Psoas muscle (tissue), 8 donors: ENCODE results near the gene AQP5. TPM values are rescaled to one million over a fixed set of nuclear protein-coding genes. Genes with fewer than 3 reads are reported as not detected.

Source experiments
- ATAC-seq, 4 donors: fragments of 200-7000 bp; cut with Tn5 transposase; one replicate each; pipeline ENCODE4 v1.9.1; 2020; ENCODE audit warnings: moderate library complexity in 3 of 4, mild to moderate bottlenecking in 2 of 4
- DNase-seq, 2 donors: peaks; one replicate each; pipeline ENCODE4 v3.0.0-alpha.2; 2020
- H3K27ac ChIP-seq: fragments of 200-600 bp; one replicate; pipeline ENCODE4 v1.8.0; 2022
- H3K27me3 ChIP-seq, 3 donors: fragments of 200-600 bp in 1 of 3; one replicate each; pipeline versions ENCODE4 v1.6.1 to v1.8.0; 2013 to 2022; ENCODE audit warnings: low read length in 2 of 3, mild to moderate bottlenecking in 2 of 3, moderate library complexity in 1 of 3; ENCODE audit not compliant: insufficient read depth in 3 of 3
- H3K36me3 ChIP-seq, 2 donors: fragments of 200-600 bp in 1 of 2; one replicate each; pipeline versions ENCODE4 v1.6.1 to v1.8.0; 2013 to 2022; ENCODE audit warnings: low read depth in 1 of 2, mild to moderate bottlenecking in 1 of 2, moderate library complexity in 1 of 2; ENCODE audit not compliant: insufficient read depth in 1 of 2
- H3K4me1 ChIP-seq: fragments of 200-600 bp; one replicate; pipeline ENCODE4 v1.8.0; 2022
- H3K4me3 ChIP-seq: fragments of 200-600 bp; one replicate; pipeline ENCODE4 v1.8.0; 2022; ENCODE audit warnings: mild to moderate bottlenecking
- H3K9me3 ChIP-seq: fragments of 200-600 bp; one replicate; pipeline ENCODE4 v1.8.0; 2022
- CTCF ChIP-seq: fragments of 200-600 bp; IDR thresholded peaks from one replicate; pipeline ENCODE4 v1.8.0; 2022; ENCODE audit warnings: antibody characterized with exemption
- WGBS, 3 donors: extraction: QIAGEN DNeasy Blood & Tissue Kit; methylation state at CpG; one replicate each; pipeline versions ENCODE4 v1.1.6 to v1.1.7; 2013; 5-methylcytosine and 5-hydroxymethylcytosine counted together
- intact Hi-C, 2 donors: fragments of 100-400 bp; cut with DNase I; formaldehyde crosslinking; loops; one replicate each; pipeline versions ENCODE4 v1.11.0 to v1.14.2; 2022
- polyA plus RNA-seq, 3 donors: library from polyadenylated mRNA; stranded (reverse); fragments of 200-250 nt; gene quantifications; one replicate each; pipeline ENCODE4 v1.2.3, GENCODE V29; 2013
- total RNA-seq, 4 donors: library from RNA; stranded (reverse); fragmentation: NEBNext Ultra II Directional in 2 of 4; extraction: Animal tissue kit (Norgen Biotek cat#: 25700) in 2 of 4; gene quantifications; one replicate each; pipeline versions ENCODE4 v1.2.1 to v1.2.4, GENCODE V29; 2021 to 2023
- donor health status: healthy with polysubstance abuse.
- donor health status: DM: no; HTN: no; CAD: no; lungs with moderate emphysema.
- donor health status: Bipolar disorder and iron deficiency.
- donor health status: healthy.
- donor health status: DM: yes; HTN: yes; CAD: no.
- donor health status: DM: no; HTN: no; CAD: no.
- donor health status: DM: no; HTN: no; CAD: no.
- donor health status: DM: yes; HTN: yes; CAD: no.

The AQP5 gene
- total and polyA plus RNA-seq, 7 donors, result 0.05 TPM; not detected in 6

GRCh38 chr12:49942512-49942893 lies 19.2 kb upstream of the AQP5 start:
- intact Hi-C loops, result no loop called here
- DNase-seq (no peak), ATAC-seq (no peak)
- Histone ChIP-seq H3K27me3 (no peaks in the 10 kb centered on the region), H3K27ac (no peak overlapping the region), H3K36me3 (no peaks in the 10 kb centered on the region), H3K4me3 (no peak overlapping the region), H3K9me3 (no peaks in the 10 kb centered on the region), H3K4me1 (no peaks in the 10 kb centered on the region)
- TF ChIP-seq CTCF, result no peak
- 93 to 95% (median 95%) methylated on average over 3 of the region's 3 CpGs for WGBS, 3 donors

GRCh38 chr12:49942921-49943624 lies 18.6 kb upstream of the AQP5 start:
- no peaks in the 10 kb centered on the region for H3K36me3 ChIP-seq
- DNase-seq (no peak), ATAC-seq (no peak)
- H3K27me3 ChIP-seq, result no peaks in the 10 kb centered on the region
- intact Hi-C loops, result no loop called here
- no peaks in the 10 kb centered on the region for H3K4me1 ChIP-seq
- H3K9me3 ChIP-seq, result no peaks in the 10 kb centered on the region
- 76 to 81% (median 79%) methylated on average over 13 to 14 of the region's 14 CpGs for WGBS, 3 donors
- H3K27ac ChIP-seq, result no peak overlapping the region
- no peak for TF ChIP-seq CTCF
- no peak overlapping the region for H3K4me3 ChIP-seq

GRCh38 chr12:49943625-49943960 lies 18.1 kb upstream of the AQP5 start:
- Histone ChIP-seq H3K4me1 (no peaks in the 10 kb centered on the region), H3K4me3 (no peak overlapping the region), H3K36me3 (no peaks in the 10 kb centered on the region), H3K27ac (no peak overlapping the region), H3K27me3 (no peaks in the 10 kb centered on the region), H3K9me3 (no peaks in the 10 kb centered on the region)
- intact Hi-C loops, result no loop called here
- ATAC-seq, result no peak
- no peak for TF ChIP-seq CTCF
- 83 to 94% (median 94%) methylated on average over 1 of the region's 1 CpG for WGBS, 3 donors
- no peak for DNase-seq

GRCh38 chr12:49944046-49944445 lies 17.6 kb upstream of the AQP5 start:
- DNase-seq (no peak), ATAC-seq (no peak)
- Histone ChIP-seq H3K27ac (no peak overlapping the region), H3K9me3 (no peaks in the 10 kb centered on the region), H3K4me3 (no peak overlapping the region), H3K36me3 (no peaks in the 10 kb centered on the region), H3K4me1 (no peaks in the 10 kb centered on the region), H3K27me3 (no peaks in the 10 kb centered on the region)
- intact Hi-C loops, result no loop called here
- 84 to 87% (median 87%) methylated on average over 5 of the region's 5 CpGs for WGBS, 3 donors
- TF ChIP-seq CTCF, result no peak

- DNase-seq (no peak), ATAC-seq (no peak)
- no peaks in the 10 kb centered on the region for H3K27me3 ChIP-seq
- H3K4me3 ChIP-seq, result no peak overlapping the region
- H3K9me3 ChIP-seq, result no peaks in the 10 kb centered on the region
- TF ChIP-seq CTCF, result no peak
- WGBS, 3 donors, result 96 to 100% (median 97%) methylated on average over 3 of the region's 3 CpGs
- H3K36me3 ChIP-seq, result no peaks in the 10 kb centered on the region
- H3K27ac ChIP-seq, result no peak overlapping the region
- intact Hi-C loops, result loop anchor here in 1 of 2 donors (5.0 kb wide), 1 partner anchor 77 kb away; no protein-coding TSS in a partner anchor
- no peaks in the 10 kb centered on the region for H3K4me1 ChIP-seq
These were observed 17.0 kb upstream of the AQP5 start for GRCh38 chr12:49944718-49945117.
